Heart right ventricle (tissue), 16 donors: Measurements from ENCODE around the gene DQX1. TPM values are rescaled to one million over a fixed set of nuclear protein-coding genes. Genes with fewer than 3 reads are reported as not detected.
A peak's percentile ranks its signal among the peaks of the same experiment; 100 is the strongest.

Experiments
- ATAC-seq, 8 donors: fragments of 200-7000 bp; cut with Tn5 transposase; one replicate each; pipeline ENCODE4 v1.9.1; 2020; ENCODE audit warnings: mild to moderate bottlenecking in 8 of 8, moderate library complexity in 8 of 8, moderate number of reproducible peaks in 1 of 8
- DNase-seq, 2 donors: peaks; one replicate each; pipeline ENCODE4 v3.0.0-alpha.2; 2020
- H3K27ac ChIP-seq, 10 donors: fragments of 200-600 bp; sonication (generic) in 2 of 10; one replicate each; pipeline versions ENCODE4 v1.5.0 to v1.8.0; 2020 to 2022; ENCODE audit warnings: mild to moderate bottlenecking in 3 of 10
- H3K27me3 ChIP-seq, 7 donors: fragments of 200-600 bp; one replicate each; pipeline ENCODE4 v1.8.0; 2021 to 2022; ENCODE audit warnings: mild to moderate bottlenecking in 2 of 7
- H3K36me3 ChIP-seq, 9 donors: fragments of 200-600 bp; sonication (generic) in 1 of 9; one replicate each; pipeline versions ENCODE4 v1.5.0 to v1.8.0; 2020 to 2022; ENCODE audit warnings: mild to moderate bottlenecking in 2 of 9
- H3K4me1 ChIP-seq, 9 donors: fragments of 200-600 bp; sonication (generic) in 1 of 9; one replicate each; pipeline versions ENCODE4 v1.5.0 to v1.8.0; 2020 to 2022; ENCODE audit warnings: mild to moderate bottlenecking in 4 of 9
- H3K4me3 ChIP-seq, 10 donors: fragments of 200-600 bp; sonication (generic) in 2 of 10; one replicate each; pipeline versions ENCODE4 v1.5.0 to v1.8.0; 2020 to 2022; ENCODE audit warnings: mild to moderate bottlenecking in 7 of 10, moderate library complexity in 2 of 10
- H3K9me3 ChIP-seq, 11 donors: fragments of 200-600 bp in 10 of 11; sonication (generic) in 2 of 11; one replicate each; pipeline versions ENCODE4 v1.5.0 to v1.8.0; 2013 to 2022; ENCODE audit warnings: mild to moderate bottlenecking in 2 of 11, control low read depth in 1 of 11, moderate library complexity in 1 of 11
- CTCF ChIP-seq, 9 donors: fragments of 200-600 bp; sonication (generic) in 2 of 9; IDR thresholded peaks; one replicate each; pipeline versions ENCODE4 v1.5.0 to v1.8.0; 2021 to 2022; ENCODE audit warnings: antibody characterized with exemption in 9 of 9, mild to moderate bottlenecking in 5 of 9, moderate library complexity in 1 of 9
- WGBS, 2 donors: extraction: QIAGEN DNeasy Blood & Tissue Kit; methylation state at CpG; one replicate each; pipeline ENCODE4 v1.1.7; 2013; ENCODE audit warnings: inconsistent platforms in 1 of 2; 5-methylcytosine and 5-hydroxymethylcytosine counted together
- intact Hi-C, 10 donors: fragments of 100-400 bp; cut with DNase I; formaldehyde crosslinking; loops; one replicate each; pipeline versions ENCODE4 v1.11.1 to v1.14.2; 2022
- polyA plus RNA-seq, 2 donors: library from polyadenylated mRNA; stranded (reverse); fragments of 200-250 nt; gene quantifications; one replicate each; pipeline ENCODE4 v1.2.3, GENCODE V29; 2013
- total RNA-seq, 10 donors: library from RNA; stranded (reverse); fragmentation: NEBNext Ultra II Directional in 3 of 10; extraction: Animal tissue kit (Norgen Biotek cat#: 25700) in 3 of 10; gene quantifications; one replicate each; pipeline versions ENCODE4 v1.2.1 to v1.2.4, GENCODE V29; 2021 to 2023
- donor health status: Arrhythmogenic right ventricular cardiomyopathy.
- donor health status: ischemic (EF 13 %, LVEDD 7.1; RV severe dilation, severe dysfunction).
- donor health status: healthy with polysubstance abuse.
- donor health status: DM: no; HTN: yes; CAD: no.
- donor health status: DM: no; HTN: no; CAD: no.
- donor health status: ischemic (EF 25% LVEDD 6.9; RV normal size, moderate dysfunction).
- donor health status: ischemic (EF 25% LVEDD 5.7; RV mildly dilated, moderate dysfunction).
- donor health status: healthy.
- donor health status: DM: yes; HTN: yes; CAD: no.
- donor health status: Ischemic cardiomyopathy.
- donor health status: ischemic (EF 35%, LVEDD 5.7; RV mildly dilated, moderate dysfunction).
- donor health status: nonischemic (EF 11% LVEDD 7.7; RV severe dilation, severe dysfunction).
- donor health status: DM: yes; HTN: yes; CAD: no.
- donor health status: PGD.
- donor health status: ischemic (EF 29% LVEDD 5.4; RV normal size, mild dysfunction).
- donor health status: nonischemic (EF 23%, LVEDD 6.1; RV moderate dilation, normal function).

Gene DQX1
- total and polyA plus RNA-seq, 12 donors = 0.03 to 0.65 TPM; not detected in 10

GRCh38 chr2:74493546-74493945, 32.5 kb downstream of the DQX1 start:
- DNase-seq (no peak), ATAC-seq (no peak)
- H3K27ac ChIP-seq = no peak overlapping the region
- TF ChIP-seq CTCF (IDR thresholded peaks at IDR 0.05) = no peak
- intact Hi-C loops = no loop called here
- H3K27me3 ChIP-seq = peaks cover 4 to 22% (median 20%) of the 10 kb centered on the region in 7 donors
- WGBS, 2 donors = 90 to 93% methylated on average over 3 of the region's 3 CpGs
- peaks cover 0 to 61% (median 33%) of the 10 kb centered on the region in 9 donors for H3K36me3 ChIP-seq
- peaks cover 8 to 14% (median 12%) of the 10 kb centered on the region in 9 donors for H3K4me1 ChIP-seq
- H3K9me3 ChIP-seq = no peaks in the 10 kb centered on the region
- H3K4me3 ChIP-seq = no peak overlapping the region

- peaks cover 0 to 77% (median 33%) of the 10 kb centered on the region in 9 donors for H3K36me3 ChIP-seq
- no peak for TF ChIP-seq CTCF (IDR thresholded peaks at IDR 0.05)
- H3K9me3 ChIP-seq = no peaks in the 10 kb centered on the region
- H3K27ac ChIP-seq = no peak overlapping the region
- H3K4me1 ChIP-seq = no peaks in the 10 kb centered on the region
- ATAC-seq (peak in 2 of 8 donors; percentile 12 to 22), DNase-seq (no peak)
- intact Hi-C loops = no loop called here
- peaks cover 0 to 6% (median 3%) of the 10 kb centered on the region in 7 donors for H3K27me3 ChIP-seq
- 91 to 95% methylated on average over 12 of the region's 12 CpGs for WGBS, 2 donors
- no peak overlapping the region for H3K4me3 ChIP-seq
These were observed 34.1 kb downstream of the DQX1 start for GRCh38 chr2:74491648-74492544.

GRCh38 chr2:74489906-74490305, 36.1 kb downstream of the DQX1 start:
- DNase-seq (no peak), ATAC-seq (no peak)
- H3K9me3 ChIP-seq = no peaks in the 10 kb centered on the region
- no peaks in the 10 kb centered on the region for H3K4me1 ChIP-seq
- H3K27ac ChIP-seq = no peak overlapping the region
- no peaks in the 10 kb centered on the region for H3K27me3 ChIP-seq
- TF ChIP-seq CTCF (IDR thresholded peaks at IDR 0.05) = no peak
- no peak overlapping the region for H3K4me3 ChIP-seq
- H3K36me3 ChIP-seq = peaks cover 0 to 97% (median 33%) of the 10 kb centered on the region in 9 donors
- intact Hi-C loops = loop anchor here in 1 of 10 donors (5.0 kb wide), 1 partner anchor 97 kb away; no protein-coding TSS in a partner anchor
- 92% methylated on average over 9 of the region's 9 CpGs for WGBS, 2 donors

GRCh38 chr2:74488643-74489481, 37.2 kb downstream of the DQX1 start:
- no peak for DNase-seq
- peaks cover 0 to 7% (median 6%) of the 10 kb centered on the region in 9 donors for H3K4me1 ChIP-seq
- TF ChIP-seq CTCF (IDR thresholded peaks at IDR 0.05) = no peak
- no peaks in the 10 kb centered on the region for H3K27me3 ChIP-seq
- WGBS, 2 donors = 93 to 94% methylated on average over 9 of the region's 9 CpGs
- H3K4me3 ChIP-seq = no peak overlapping the region
- no peak overlapping the region for H3K27ac ChIP-seq
- no peaks in the 10 kb centered on the region for H3K9me3 ChIP-seq
- H3K36me3 ChIP-seq = peaks cover 0 to 91% (median 33%) of the 10 kb centered on the region in 9 donors
- intact Hi-C loops = loop anchor here in 1 of 10 donors (5.0 kb wide), 1 partner anchor 98 kb away; no protein-coding TSS in a partner anchor
- ATAC-seq = no peak
